Measurements from ENCODE around the gene VRK3. TPM values are rescaled to one million over a fixed set of nuclear protein-coding genes. Genes with fewer than 3 reads are reported as not detected.

VRK3 gene
- total RNA-seq, 2 experiments from 2014 or later: 52.4 to 61.2 TPM

DNA sequence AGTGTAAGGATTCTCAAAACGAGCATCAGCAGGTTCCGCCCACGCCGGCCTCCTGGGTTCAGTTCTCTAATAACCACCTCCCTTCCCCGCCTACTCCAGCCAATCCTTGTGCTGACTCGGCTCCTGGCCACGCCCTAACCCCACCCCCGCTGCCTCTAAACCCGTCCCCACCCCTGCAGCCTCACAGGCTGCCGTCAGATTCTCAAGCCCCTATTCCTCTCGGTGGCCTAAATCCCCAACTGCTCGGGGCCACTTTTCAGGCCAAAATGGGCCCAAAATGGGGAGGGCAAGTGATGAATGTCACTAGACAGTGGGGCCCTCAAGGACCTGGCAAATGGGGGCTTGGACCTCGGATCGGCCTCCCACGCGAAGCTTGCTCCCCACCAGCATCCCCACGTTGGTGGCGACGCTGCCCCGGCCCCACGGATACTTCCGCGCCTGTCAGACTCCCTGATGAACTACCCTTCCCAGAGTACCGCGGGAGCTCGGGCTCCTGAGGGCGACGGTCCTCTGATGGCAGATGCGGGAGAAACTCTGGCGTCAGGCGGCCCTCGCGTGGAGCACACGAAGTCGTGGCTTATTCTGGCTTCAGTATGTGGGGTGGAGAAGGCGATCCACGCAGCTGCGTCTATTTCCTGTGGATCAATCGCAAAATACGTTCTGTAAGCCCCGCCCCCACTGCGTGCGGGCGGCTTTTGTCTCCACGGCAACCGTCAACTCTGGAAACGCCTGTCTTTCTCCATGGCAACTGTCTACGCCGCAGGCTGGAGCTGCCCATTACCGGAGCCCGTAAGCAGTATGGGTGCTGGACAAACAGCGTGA is 25.4 kb upstream of the VRK3 start:
- peak; percentile 86 for ATAC-seq
- peaks cover 27% of the 10 kb centered on the region for H3K36me3 Mint-ChIP-seq (ENCODE audit: low read depth)
- peaks cover 10% of the 10 kb centered on the region for H3K4me1 Mint-ChIP-seq
- DNase-seq: peak; percentile 88
- H3K27ac Mint-ChIP-seq: peak overlapping the region; percentile 51
- intact Hi-C loops (cut with DNase I, micrococcal nuclease): loop anchor here in 1 of 2 experiments (1.0 kb wide), 1 partner anchor 25 kb away; the partner anchor contains the start of gene VRK3
- CTCF ChIA-PET: interaction anchor here (0.6 to 2.4 kb wide), 5 partner anchors 12 to 641 kb away, joined by 3 to 9 read pairs (median 3); no protein-coding TSS in a partner anchor
- H3K4me3 Mint-ChIP-seq: peak overlapping the region; percentile 75
- peaks cover 4% of the 10 kb centered on the region for H3K9me3 Mint-ChIP-seq (ENCODE audit: low read depth)
- H3K27me3 Mint-ChIP-seq: no peaks in the 10 kb centered on the region
- POLR2A ChIA-PET: interaction anchor here (0.6 kb wide), 1 partner anchor 341 kb away, joined by 3 read pairs; no protein-coding TSS in a partner anchor

DNA sequence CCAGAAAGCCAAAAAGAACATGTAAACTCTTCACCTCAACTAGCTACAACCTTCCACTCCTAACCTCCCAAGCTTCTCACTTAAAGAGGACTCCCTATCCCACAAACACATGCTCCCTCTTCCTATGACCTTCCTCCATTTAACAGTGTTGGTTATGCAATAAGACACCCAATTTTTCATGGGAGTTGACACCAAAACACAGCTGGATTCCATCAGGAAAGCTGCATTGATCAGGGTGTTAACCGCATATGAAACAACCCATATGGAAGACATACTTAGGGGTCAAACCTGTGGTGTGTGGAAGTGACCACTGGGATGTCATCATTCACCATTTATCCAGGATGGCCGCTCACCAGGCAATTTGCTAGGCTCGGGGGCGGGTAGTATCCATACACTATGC is 22.5 kb upstream of the VRK3 start:
- Mint-ChIP-seq H3K27me3 (no peaks in the 10 kb centered on the region), H3K9me3 (ENCODE audit: low read depth) (peaks cover 28% of the 10 kb centered on the region), H3K27ac (no peak overlapping the region), H3K4me1 (peaks cover 10% of the 10 kb centered on the region), H3K36me3 (ENCODE audit: low read depth) (peaks cover 53% of the 10 kb centered on the region), H3K4me3 (no peak overlapping the region)
- CTCF ChIA-PET: interaction anchor here (0.6 to 1.7 kb wide), 7 partner anchors 9 to 89 kb away, joined by 3 to 5 read pairs (median 3); no protein-coding TSS in a partner anchor
- ATAC-seq (no peak), DNase-seq (no peak)
- POLR2A ChIA-PET: interaction anchor here (0.6 kb wide), 1 partner anchor 68 kb away, joined by 3 read pairs; no protein-coding TSS in a partner anchor
- intact Hi-C loops (cut with DNase I, micrococcal nuclease): no loop called here

DNA sequence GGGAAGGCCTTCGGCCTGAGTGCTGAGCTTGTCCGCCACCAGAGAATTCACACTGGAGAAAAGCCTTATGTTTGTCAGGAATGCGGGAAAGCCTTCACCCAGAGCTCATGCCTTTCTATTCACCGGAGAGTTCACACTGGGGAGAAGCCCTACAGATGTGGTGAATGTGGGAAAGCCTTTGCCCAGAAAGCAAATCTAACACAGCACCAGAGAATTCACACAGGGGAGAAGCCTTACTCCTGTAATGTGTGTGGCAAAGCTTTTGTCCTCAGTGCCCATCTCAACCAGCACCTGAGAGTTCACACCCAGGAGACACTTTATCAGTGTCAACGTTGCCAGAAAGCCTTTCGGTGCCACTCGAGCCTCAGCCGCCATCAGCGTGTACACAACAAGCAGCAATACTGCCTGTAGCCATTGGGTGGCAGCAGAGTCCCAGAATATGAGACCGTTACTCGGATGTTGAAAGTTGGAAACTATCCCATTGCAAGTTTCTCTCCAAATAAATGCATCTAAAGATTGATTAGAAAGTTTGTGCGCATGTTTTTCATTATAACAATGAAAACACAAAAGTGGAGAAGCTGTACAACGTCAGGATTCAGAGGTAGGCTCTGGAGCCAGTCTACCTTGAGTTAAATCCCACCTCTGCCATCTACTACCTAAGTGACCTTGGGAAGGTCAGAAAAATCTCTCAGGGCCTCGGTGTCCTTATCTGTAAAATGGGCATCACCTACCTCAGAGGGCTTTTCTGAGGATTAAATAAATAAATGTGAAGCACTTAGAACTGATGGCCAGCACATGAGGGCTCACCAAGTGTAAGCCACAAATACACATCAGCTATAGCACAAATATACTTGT is 21.7 kb upstream of the VRK3 start:
- peak; percentile 75 for DNase-seq
- Mint-ChIP-seq H3K36me3 (ENCODE audit: low read depth) (peaks cover 61% of the 10 kb centered on the region), H3K27ac (no peak overlapping the region), H3K27me3 (no peaks in the 10 kb centered on the region), H3K4me1 (peaks cover 10% of the 10 kb centered on the region), H3K4me3 (no peak overlapping the region), H3K9me3 (ENCODE audit: low read depth) (peaks cover 28% of the 10 kb centered on the region)
- intact Hi-C loops (cut with DNase I, micrococcal nuclease): no loop called here
- ATAC-seq: no peak
- CTCF ChIA-PET: interaction anchor here (0.6 to 1.7 kb wide), 11 partner anchors 9 to 758 kb away, joined by 3 to 5 read pairs (median 3); no protein-coding TSS in a partner anchor
- POLR2A ChIA-PET: interaction anchor here (0.6 kb wide), 1 partner anchor 48 kb away, joined by 4 read pairs; no protein-coding TSS in a partner anchor

DNA sequence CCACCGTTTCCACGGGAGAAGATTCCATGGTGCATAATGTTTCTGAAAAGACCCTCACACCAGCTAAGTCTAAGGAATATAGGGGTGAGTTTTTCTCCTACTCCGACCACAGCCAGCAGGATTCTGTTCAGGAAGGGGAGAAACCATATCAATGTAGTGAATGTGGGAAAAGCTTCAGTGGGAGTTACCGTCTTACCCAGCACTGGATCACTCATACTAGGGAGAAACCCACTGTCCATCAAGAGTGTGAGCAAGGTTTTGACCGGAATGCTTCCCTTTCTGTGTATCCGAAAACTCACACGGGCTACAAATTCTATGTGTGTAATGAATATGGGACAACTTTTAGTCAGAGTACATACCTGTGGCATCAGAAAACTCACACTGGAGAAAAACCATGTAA is 19.8 kb upstream of the VRK3 start:
- CTCF ChIA-PET: no interaction called here
- H3K27ac Mint-ChIP-seq: no peak overlapping the region
- peaks cover 78% of the 10 kb centered on the region for H3K36me3 Mint-ChIP-seq (ENCODE audit: low read depth)
- POLR2A ChIA-PET: no interaction called here
- intact Hi-C loops (cut with DNase I, micrococcal nuclease): no loop called here
- no peaks in the 10 kb centered on the region for H3K4me1 Mint-ChIP-seq
- DNase-seq (no peak), ATAC-seq (no peak)
- H3K4me3 Mint-ChIP-seq: no peak overlapping the region
- peaks cover 28% of the 10 kb centered on the region for H3K9me3 Mint-ChIP-seq (ENCODE audit: low read depth)
- no peaks in the 10 kb centered on the region for H3K27me3 Mint-ChIP-seq

DNA sequence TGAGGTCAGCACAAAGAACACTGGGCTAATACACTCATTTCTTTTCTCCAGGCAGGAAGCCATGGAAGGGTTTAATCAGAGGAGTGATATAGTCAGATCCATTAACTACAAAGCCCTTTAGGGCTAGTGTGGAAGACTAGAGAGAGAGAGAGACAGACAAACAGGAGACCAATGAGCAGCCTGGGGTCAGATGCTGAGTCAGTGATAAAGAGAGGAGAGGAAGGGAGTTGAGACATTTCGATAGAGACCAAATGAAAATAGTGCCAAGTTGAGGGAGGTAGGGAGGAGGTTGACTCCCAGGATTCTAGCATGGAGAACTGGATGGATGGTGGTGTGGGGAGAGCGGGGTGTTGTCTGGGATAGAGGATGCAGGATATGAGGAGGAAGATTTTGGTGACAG is 18.8 kb upstream of the VRK3 start:
- intact Hi-C loops (cut with DNase I, micrococcal nuclease): no loop called here
- H3K4me3 Mint-ChIP-seq: no peak overlapping the region
- H3K4me1 Mint-ChIP-seq: no peaks in the 10 kb centered on the region
- H3K9me3 Mint-ChIP-seq (ENCODE audit: low read depth): peaks cover 28% of the 10 kb centered on the region
- H3K27me3 Mint-ChIP-seq: no peaks in the 10 kb centered on the region
- DNase-seq (no peak), ATAC-seq (no peak)
- POLR2A ChIA-PET: no interaction called here
- CTCF ChIA-PET: no interaction called here
- H3K27ac Mint-ChIP-seq: no peak overlapping the region
- peaks cover 86% of the 10 kb centered on the region for H3K36me3 Mint-ChIP-seq (ENCODE audit: low read depth)

DNA sequence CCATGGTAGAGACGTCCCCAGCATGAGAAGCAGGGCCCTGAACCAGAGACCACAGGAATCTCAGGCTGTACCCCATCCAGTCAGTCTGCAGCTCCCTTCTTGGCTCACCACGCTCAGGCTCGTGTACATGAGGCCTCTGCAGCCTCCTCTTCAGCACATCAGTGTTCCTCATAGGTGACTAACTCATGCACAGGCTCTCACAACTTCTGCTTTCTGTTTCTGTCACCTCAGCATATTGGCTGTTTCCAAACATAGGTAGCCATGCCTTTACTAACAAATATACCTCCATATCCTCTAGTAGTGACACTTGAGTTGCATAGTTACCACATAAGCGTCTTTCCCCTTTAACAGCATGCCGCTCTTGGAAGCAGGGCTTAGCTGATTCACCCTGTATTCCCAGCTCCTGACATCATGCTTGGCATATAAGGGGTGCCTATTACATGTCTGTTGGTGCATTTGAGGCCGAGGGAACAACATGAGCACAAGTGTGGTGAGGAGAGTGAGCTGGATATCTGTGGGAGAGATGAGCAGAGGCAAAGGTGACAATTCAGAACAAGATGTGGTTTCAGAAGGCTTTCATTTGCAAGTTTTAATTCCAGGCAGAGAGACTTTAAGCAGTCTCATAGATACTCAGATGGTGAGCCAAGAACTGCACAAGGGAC is 17.3 kb upstream of the VRK3 start:
- no peaks in the 10 kb centered on the region for H3K27me3 Mint-ChIP-seq
- intact Hi-C loops (cut with DNase I, micrococcal nuclease): no loop called here
- no peak overlapping the region for H3K27ac Mint-ChIP-seq
- POLR2A ChIA-PET: no interaction called here
- no peaks in the 10 kb centered on the region for H3K4me1 Mint-ChIP-seq
- CTCF ChIA-PET: interaction anchor here (1.2 kb wide), 1 partner anchor 8 kb away, joined by 3 read pairs; no protein-coding TSS in a partner anchor
- no peak overlapping the region for H3K4me3 Mint-ChIP-seq
- H3K9me3 Mint-ChIP-seq (ENCODE audit: low read depth): peaks cover 28% of the 10 kb centered on the region
- peaks cover 76% of the 10 kb centered on the region for H3K36me3 Mint-ChIP-seq (ENCODE audit: low read depth)
- ATAC-seq (peak; percentile 19), DNase-seq (no peak)

DNA sequence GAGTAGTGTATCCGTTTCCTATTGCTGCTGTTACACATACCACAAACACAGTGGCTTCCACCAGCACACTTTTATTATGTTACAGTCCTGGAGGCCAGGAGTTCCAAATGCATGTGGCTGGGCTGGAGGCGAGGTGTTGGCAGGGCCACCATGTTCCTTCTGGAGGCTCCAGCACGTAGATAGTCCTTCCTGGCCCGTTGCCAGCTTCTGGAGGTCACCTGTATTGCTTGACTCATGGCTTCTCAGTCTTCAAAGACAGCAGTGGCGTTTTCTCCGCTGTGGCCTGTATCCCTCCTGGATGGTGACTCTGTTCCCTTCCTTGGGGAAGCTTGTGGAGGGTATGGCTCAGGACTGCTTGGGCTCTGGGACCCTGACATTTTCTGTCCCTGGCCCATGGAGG is 15.8 kb upstream of the VRK3 start:
- Mint-ChIP-seq H3K4me3 (no peak overlapping the region), H3K27me3 (no peaks in the 10 kb centered on the region), H3K27ac (no peak overlapping the region), H3K4me1 (no peaks in the 10 kb centered on the region), H3K9me3 (ENCODE audit: low read depth) (peaks cover 28% of the 10 kb centered on the region), H3K36me3 (ENCODE audit: low read depth) (peaks cover 72% of the 10 kb centered on the region)
- POLR2A ChIA-PET: no interaction called here
- intact Hi-C loops (cut with DNase I, micrococcal nuclease): no loop called here
- DNase-seq (no peak), ATAC-seq (no peak)
- CTCF ChIA-PET: no interaction called here

DNA sequence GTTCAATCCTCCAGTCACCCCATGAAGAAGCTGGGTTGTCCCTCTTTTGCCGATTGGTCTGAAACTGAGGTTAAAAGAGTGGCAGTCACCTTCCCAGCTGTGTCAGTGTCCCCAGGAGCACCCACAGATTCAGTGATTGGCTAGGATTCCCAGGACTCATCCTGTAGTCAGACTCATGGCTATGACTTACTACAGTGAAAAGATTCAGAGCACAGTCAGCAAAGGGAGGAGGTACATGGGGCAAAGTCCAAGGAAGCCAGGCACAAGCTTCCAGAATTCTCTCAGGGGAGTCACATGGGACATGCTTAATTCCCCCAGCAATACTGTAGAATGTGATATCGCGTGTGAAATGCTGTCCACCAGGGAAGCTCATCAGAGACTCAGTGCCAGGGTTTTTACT is 14.8 kb upstream of the VRK3 start:
- no peaks in the 10 kb centered on the region for H3K27me3 Mint-ChIP-seq

DNA sequence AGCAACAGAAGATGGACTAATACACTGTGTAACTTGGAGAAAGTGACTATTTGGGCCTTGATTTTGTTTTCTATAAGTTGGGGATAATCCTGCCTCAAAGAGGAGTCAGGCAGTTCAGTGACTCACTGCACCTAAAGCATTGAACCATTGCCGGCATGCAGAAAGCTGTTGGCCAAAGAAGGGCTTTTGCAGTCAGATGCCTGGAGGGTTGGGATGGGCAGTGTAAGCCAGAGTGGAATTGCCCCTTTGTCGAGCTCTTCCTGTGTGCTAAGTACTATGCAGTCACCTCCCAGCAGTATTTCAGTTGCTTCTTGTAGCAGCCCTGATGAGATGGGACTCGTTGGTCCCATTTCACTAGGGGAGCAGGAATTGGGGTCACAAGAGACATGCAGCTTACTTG is 11.7 kb upstream of the VRK3 start:
- CTCF ChIA-PET: no interaction called here
- no peaks in the 10 kb centered on the region for H3K9me3 Mint-ChIP-seq (ENCODE audit: low read depth)
- intact Hi-C loops (cut with DNase I, micrococcal nuclease): no loop called here
- H3K4me1 Mint-ChIP-seq: peaks cover 3% of the 10 kb centered on the region
- no peaks in the 10 kb centered on the region for H3K27me3 Mint-ChIP-seq
- H3K4me3 Mint-ChIP-seq: no peak overlapping the region
- POLR2A ChIA-PET: no interaction called here
- DNase-seq (no peak), ATAC-seq (no peak)
- no peak overlapping the region for H3K27ac Mint-ChIP-seq
- peaks cover 62% of the 10 kb centered on the region for H3K36me3 Mint-ChIP-seq (ENCODE audit: low read depth)

More for the DNA sequence above, 14.8 kb upstream of the VRK3 start:
- H3K27ac Mint-ChIP-seq: no peak overlapping the region
- H3K36me3 Mint-ChIP-seq (ENCODE audit: low read depth): peaks cover 69% of the 10 kb centered on the region
- ChIA-PET POLR2A (no interaction called here), CTCF (interaction anchor here (0.6 to 1.0 kb wide), 3 partner anchors 14 to 104 kb away, joined by 3 to 4 read pairs (median 4); partner anchors contain the start of gene ZNF473)
- H3K4me3 Mint-ChIP-seq: no peak overlapping the region
- intact Hi-C loops (cut with DNase I, micrococcal nuclease): no loop called here
- peaks cover 18% of the 10 kb centered on the region for H3K9me3 Mint-ChIP-seq (ENCODE audit: low read depth)
- ATAC-seq: no peak
- no peaks in the 10 kb centered on the region for H3K4me1 Mint-ChIP-seq
- no peak for DNase-seq

DNA sequence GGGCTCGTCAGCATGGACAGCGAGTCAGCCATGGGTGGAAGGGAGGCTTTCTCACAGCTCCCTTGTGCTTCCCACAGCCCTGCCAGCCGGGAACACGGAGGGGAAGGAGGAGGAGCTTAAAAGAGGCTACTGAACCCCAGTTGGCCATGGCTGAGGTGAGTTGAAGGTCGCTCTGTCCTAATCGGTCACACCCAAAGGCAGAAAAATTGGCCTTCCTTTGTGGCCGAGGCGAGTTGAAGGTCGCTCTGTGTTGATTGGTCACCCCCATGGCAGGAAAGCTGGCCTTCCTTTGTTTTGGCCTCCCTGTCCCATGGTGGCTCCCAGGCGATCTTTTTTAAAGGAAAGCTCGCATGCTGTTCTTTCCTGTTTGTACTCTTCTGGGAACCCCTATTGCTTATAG is 5.8 kb upstream of the VRK3 start:
- intact Hi-C loops (cut with DNase I, micrococcal nuclease): no loop called here
- no peak for ATAC-seq
- ChIA-PET POLR2A (no interaction called here), CTCF (no interaction called here)
- Mint-ChIP-seq H3K36me3 (ENCODE audit: low read depth) (peaks cover 54% of the 10 kb centered on the region), H3K4me3 (no peak overlapping the region), H3K27ac (no peak overlapping the region), H3K4me1 (peaks cover 16% of the 10 kb centered on the region), H3K27me3 (no peaks in the 10 kb centered on the region), H3K9me3 (ENCODE audit: low read depth) (peaks cover 5% of the 10 kb centered on the region)
- no peak for DNase-seq

DNA sequence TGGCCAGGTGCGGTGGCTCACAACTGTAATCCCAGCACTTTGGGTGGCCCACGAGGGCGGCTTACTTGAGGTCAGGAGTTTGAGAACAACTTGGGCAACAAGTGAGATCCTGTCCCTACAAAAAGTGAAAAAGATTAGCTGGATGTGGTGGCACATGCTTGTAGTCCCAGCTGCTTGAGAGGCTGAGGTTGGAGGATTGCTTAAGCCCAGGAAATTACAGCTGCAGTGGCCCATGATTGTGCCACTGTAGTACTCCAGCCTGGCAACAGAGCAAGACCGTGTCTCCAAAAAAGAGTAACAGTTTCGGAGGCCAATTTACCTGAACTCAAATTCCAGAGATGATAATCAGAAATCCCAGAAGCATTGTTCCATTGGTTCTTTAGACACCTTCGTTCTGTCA is 5.1 kb upstream of the VRK3 start:
- Mint-ChIP-seq H3K36me3 (ENCODE audit: low read depth) (peaks cover 53% of the 10 kb centered on the region), H3K9me3 (ENCODE audit: low read depth) (peaks cover 6% of the 10 kb centered on the region), H3K27ac (no peak overlapping the region), H3K27me3 (no peaks in the 10 kb centered on the region), H3K4me3 (no peak overlapping the region), H3K4me1 (peaks cover 18% of the 10 kb centered on the region)
- intact Hi-C loops (cut with DNase I, micrococcal nuclease): no loop called here
- no peak for DNase-seq
- CTCF ChIA-PET: interaction anchor here (0.5 to 0.9 kb wide), 2 partner anchors 17 to 327 kb away, joined by 3 to 4 read pairs; no protein-coding TSS in a partner anchor
- POLR2A ChIA-PET: no interaction called here
- no peak for ATAC-seq
